Measurements from ENCODE around the gene THUMPD1.

DNA sequence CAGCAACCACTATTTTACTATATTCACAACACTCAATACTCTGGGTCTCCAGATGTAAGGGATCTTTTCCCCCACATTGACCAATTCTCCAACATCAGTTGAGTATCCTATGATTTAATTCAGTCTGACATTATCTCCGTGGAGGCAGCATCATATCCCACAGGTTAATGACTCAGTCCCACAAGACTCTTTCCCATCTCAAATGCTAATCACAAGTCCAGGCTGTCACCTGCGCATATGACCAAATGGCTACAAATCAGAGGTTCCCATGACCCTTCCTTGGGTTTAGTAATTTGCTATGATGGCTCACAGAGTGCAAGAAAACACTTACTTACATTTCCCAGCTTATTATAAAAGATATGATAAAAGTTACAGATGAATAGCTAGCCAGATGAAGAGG lies 40.9 kb upstream of the THUMPD1 start:
- TF ChIP-seq, protein P1, sequence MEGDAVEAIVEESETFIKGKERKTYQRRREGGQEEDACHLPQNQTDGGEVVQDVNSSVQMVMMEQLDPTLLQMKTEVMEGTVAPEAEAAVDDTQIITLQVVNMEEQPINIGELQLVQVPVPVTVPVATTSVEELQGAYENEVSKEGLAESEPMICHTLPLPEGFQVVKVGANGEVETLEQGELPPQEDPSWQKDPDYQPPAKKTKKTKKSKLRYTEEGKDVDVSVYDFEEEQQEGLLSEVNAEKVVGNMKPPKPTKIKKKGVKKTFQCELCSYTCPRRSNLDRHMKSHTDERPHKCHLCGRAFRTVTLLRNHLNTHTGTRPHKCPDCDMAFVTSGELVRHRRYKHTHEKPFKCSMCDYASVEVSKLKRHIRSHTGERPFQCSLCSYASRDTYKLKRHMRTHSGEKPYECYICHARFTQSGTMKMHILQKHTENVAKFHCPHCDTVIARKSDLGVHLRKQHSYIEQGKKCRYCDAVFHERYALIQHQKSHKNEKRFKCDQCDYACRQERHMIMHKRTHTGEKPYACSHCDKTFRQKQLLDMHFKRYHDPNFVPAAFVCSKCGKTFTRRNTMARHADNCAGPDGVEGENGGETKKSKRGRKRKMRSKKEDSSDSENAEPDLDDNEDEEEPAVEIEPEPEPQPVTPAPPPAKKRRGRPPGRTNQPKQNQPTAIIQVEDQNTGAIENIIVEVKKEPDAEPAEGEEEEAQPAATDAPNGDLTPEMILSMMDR (IDR thresholded peaks at IDR 0.05): no peak
- TF ChIP-seq POLR2A (IDR thresholded peaks at IDR 0.05): no peak
- no peak for TF ChIP-seq EP300 (IDR thresholded peaks at IDR 0.05)

Measured in ovary (tissue), 3 donors.